Ovary (tissue), 3 donors: Measurements from ENCODE around the gene CFDP1.

Source experiments
- CTCF ChIP-seq, 3 donors: fragments of 450-650 bp in 2 of 3; fragments of 200-600 bp in 1 of 3; IDR thresholded peaks; one replicate each; pipeline versions ENCODE4 v1.5.1 to v1.8.0; 2016 to 2022; ENCODE audit warnings: antibody characterized with exemption in 3 of 3, mild to moderate bottlenecking in 1 of 3
- EP300 ChIP-seq: sonication (generic); formaldehyde crosslinking; IDR thresholded peaks from one replicate; pipeline ENCODE4 v1.6.1; 2017; ENCODE audit warnings: antibody characterized with exemption
- donor health status: DM: no; HTN: no; CAD: no.

GRCh38 chr16:75305364-75306098 is 127.8 kb downstream of the CFDP1 start:
- TF ChIP-seq CTCF (IDR thresholded peaks at IDR 0.05) (no peak), EP300 (peak; percentile 25)
